GM21619 (cell line): ENCODE results near the gene HBA2.
"Not testable (repeated sequence)": the region's sequence is repeated elsewhere in the genome, so short reads cannot be mapped to it uniquely, and the experiment has no call there.

Source experiments
- ATAC-seq: cut with Tn5 transposase; IDR thresholded peaks from one replicate; pipeline ENCODE4 v1.9.1; 2021; ENCODE audit not compliant: unreplicated experiment

HBA2 gene

DNA sequence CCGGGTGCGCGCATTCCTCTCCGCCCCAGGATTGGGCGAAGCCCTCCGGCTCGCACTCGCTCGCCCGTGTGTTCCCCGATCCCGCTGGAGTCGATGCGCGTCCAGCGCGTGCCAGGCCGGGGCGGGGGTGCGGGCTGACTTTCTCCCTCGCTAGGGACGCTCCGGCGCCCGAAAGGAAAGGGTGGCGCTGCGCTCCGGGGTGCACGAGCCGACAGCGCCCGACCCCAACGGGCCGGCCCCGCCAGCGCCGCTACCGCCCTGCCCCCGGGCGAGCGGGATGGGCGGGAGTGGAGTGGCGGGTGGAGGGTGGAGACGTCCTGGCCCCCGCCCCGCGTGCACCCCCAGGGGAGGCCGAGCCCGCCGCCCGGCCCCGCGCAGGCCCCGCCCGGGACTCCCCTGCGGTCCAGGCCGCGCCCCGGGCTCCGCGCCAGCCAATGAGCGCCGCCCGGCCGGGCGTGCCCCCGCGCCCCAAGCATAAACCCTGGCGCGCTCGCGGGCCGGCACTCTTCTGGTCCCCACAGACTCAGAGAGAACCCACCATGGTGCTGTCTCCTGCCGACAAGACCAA lies at the start of gene HBA2:
Gene HBA2, plus strand, starts transcription at position 503 of the 568 bp plus-strand sequence. Its CDS starts 37 bp downstream, at position 540.
- not testable (repeated sequence) for ATAC-seq

GRCh38 chr16:123558-124350 lies 48.9 kb upstream of the HBA2 start:
- ATAC-seq, result not testable (repeated sequence)

DNA sequence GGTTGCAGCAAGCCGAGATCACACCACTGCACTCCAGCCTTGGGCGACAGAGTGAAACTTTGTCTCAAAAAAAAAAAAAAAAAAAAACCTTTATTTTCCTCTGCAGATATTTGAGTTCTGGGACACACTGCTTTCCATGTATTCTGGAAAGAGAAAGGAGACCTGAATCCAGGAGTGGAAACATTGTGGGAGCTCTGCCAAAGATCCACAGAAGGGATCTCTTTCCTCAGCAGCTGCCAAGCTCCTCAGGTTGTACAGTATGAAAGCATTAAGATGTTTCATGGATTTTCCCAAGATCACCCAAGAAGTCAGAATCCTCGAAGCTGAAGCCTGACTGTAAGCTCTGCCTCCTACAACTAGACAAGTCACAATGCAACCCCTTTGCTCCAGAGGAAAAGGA lies 47.7 kb upstream of the HBA2 start:
- no peak for ATAC-seq

DNA sequence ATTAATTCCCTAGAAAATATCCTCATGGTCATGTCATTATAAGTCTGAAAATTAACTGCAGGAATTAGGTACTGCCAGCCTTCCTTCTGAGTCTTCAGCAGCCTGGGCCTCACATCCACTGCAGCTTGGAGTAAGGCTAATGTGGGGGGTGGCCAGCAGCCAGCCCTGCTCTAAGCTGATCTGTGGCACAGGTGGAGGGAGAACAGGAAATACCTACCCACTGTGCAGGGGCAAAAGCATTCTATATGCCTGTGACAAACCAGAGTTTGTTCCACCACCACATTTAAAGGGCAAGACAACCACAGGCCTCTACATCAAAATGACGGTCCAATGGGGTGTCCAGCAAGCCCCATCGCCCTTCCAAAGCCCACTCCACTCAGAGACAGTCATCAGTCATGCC lies 43.6 kb upstream of the HBA2 start:
- no peak for ATAC-seq

DNA sequence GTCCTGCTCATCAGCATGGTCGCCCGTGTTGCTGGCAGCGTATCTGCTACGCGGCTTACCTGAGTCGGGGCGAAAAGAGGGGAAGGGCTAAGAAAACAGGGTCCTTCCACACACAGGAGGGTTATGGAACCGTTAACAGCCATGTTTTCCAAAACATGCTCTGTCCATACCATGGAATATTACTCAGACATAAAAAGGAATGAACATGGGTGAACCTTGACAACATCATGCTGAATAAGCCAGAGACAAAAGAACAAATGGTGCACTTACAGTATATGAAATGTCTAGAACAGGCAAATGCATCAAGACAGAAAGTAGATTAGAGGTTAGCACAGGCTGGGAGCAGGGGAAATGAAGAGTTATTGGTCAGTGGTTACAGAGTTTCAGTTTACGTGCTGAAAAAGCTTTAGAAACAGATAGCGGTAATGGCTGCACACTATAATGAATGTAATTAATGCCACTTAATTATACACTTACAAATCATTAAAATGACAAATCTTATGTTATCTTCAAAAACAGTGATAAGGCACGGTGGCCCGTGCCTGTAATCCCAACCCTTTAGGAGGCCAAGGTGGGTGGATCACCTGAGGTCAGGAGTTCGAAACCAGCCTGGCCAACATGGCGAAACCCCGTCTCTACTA lies 42.0 kb upstream of the HBA2 start:
- ATAC-seq, result no peak

GRCh38 chr16:132120-132519 lies 40.6 kb upstream of the HBA2 start:
- ATAC-seq, result no peak

DNA sequence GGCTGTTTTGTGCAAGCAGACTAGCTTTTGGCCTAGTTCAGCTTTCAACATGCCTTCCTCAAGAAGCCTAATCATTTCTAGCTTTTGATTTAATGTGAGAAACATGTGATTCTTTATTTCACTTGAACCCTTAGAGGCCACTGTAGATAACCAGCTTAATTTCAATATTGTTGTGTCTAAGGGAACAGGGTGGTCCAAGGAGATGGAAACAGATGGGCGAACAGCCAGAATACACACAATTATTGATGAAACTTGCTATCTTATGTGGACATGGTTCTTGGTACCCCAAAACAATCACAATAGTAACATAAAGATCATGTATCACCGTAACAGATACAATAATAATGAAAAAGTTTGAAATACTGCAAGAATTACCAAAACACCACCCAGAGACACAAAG lies 39.0 kb upstream of the HBA2 start:
- no peak for ATAC-seq

DNA sequence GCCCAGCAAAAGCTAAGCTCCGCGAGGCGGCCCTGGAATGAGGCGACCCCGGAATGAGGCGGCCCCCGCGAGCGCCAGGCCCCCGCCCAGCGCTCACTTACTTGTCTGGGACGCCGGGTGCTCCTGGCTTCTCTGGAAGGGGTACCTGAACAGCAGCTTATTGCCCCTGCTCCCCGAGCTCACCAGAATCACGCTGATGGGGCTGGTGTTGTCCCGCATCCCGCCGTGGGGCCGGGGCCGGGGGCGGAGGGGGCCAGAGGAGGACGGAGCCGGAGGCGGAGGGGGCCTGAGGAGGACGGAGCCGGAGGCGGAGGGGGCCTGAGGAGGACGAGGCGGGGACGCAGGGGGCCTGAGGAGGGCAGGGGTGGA lies 34.6 kb upstream of the HBA2 start:
- ATAC-seq, result no peak

DNA sequence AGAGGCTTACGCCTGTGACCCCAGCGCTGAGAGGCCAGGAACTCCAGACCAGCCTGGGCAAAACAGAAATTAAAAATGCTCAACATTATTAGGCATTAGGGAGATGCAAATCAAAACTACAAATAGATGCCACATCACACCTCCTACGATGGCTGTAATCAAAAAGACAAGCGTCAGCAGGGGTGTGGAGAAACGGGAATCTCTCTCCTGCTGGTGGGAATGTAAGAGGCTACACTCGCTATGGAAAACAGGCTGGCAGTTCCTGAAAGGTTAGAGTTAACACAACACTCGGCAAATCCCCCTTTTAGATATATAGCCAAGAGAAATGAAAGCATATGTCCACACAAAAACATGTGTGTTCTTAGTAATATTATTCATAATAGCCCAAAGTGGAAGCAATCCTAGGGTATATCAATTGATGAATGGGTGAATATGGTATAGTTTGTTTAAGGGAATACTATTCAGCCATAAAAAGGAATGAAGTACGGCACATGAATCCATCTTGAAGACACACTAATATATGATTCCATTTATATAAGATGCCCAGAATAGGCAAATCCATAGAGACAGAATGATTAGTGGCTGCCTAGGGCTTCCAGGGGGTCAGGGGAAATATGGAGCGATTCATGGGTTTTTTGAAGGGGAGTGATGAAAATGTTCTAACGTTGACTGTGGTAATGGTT lies 32.4 kb upstream of the HBA2 start:
- no peak for ATAC-seq

DNA sequence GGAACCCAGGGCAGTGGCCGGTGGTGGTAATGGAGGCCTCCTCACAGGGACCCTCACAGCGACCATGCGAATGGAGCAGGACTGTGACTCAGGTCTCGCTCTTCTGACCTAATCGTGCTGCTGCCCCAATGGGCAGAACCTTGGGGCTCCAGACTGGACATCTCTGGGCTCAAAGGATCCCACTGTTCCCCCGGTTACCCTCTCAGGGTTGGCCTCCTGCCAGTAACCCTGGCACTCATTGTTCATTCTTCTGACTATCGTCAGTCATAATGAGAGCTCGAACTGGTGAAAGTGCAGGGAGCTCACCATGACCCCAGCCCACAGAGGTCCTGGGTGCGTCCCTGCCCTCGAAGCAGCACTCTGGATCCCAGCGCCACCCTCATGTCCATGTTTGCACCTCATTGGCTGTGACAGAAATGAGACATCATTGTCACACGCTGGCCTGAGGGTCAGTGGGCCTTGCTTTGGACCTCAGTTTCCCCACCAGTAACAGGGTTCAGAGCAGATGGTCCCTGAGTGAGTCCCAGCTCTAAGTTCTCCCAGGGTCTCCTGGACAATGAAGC lies 30.2 kb upstream of the HBA2 start:
- ATAC-seq, result no peak

- ATAC-seq, result no peak
Observed at GRCh38 chr16:143047-143446, 29.6 kb upstream of the HBA2 start.

- no peak for ATAC-seq
Observed at GRCh38 chr16:143456-143855, 29.2 kb upstream of the HBA2 start.

DNA sequence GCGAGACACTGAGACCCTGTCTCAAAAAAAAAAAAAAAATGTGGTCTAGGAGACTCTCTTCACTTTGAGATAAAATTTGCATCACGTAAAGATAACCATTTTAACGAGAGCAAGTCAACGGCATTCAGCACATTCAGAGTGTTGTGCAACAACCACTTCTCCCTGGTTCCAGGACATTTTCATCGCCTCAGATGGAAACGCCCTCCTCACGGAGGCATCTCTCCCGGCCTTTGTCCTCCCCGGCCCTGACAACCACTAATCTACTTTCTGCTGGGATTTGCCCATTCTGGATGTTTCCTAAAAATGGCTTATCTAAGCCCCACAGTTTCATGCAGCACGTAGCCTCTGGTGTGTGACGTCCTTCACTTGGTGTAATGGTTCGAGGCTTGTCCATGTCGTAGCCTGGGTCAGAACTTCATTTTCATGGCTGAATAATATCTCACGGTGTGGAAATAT lies 27.9 kb upstream of the HBA2 start:
- no peak for ATAC-seq

DNA sequence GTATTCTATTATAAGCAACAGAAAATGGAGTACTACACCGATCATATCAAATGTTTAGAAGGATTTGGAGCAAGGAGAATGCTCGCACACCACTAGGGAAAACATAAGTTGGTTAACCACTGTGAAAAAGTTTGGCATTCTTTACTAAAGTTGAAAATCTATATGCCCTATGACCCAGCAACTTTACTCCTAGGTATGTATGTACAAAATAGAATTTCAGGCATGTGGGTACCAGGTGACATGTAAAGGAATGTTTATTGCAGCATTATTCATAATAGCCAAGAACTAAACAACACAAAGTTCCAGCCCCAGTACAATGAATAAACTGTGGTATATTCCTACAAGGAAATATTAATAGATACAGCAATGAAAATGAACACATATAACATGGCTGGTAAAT lies 26.0 kb upstream of the HBA2 start:
- ATAC-seq, result no peak

GRCh38 chr16:149024-149660 lies 23.5 kb upstream of the HBA2 start:
- ATAC-seq, result no peak

DNA sequence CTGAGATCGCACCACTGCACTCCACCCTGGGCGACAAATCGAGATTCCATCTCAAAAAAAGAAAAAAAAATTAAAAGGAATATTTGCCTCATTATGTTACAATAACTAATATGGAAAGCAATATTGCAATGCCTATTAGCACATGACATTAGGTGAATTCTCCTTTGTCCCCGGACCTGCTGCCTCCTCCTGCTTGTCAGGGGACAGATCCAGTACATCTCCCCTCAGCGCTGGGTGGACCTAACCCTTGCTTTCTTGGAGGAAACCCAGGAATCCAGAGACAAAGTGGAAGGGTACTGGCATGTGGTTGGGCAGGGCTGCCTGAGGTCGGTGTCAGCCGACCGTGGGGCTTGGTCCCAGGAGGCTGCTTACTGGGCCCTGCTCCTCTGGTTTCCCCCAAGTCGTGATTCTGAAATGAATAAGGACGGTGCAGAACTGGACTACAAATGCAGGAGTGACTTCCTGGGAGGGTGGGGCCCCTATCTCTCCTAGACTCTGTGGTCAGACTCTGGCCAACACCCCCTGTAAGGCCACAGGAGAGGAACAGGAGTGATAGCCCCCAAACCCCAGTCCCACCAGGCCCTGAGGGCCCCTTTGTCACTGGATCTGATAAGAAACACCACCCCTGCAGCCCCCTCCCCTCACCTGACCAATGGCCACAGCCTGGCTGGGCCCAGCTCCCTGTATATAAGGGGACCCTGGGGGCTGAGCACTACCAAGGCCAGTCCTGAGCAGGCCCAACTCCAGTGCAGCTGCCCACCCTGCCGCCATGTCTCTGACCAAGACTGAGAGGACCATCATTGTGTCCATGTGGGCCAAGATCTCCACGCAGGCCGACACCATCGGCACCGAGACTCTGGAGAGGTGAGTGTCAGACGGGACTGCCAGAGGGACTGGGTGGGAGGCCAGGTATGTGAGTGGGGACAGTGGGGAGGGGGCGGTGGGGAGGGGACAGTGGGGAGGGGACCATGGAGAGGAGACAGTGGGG lies 20.2 kb upstream of the HBA2 start, which contains the start of gene HBZ:
Gene HBZ, plus strand, starts transcription at position 504 of the 988 bp plus-strand sequence. Its CDS starts 266 bp downstream, at position 770.
- no peak for ATAC-seq

GRCh38 chr16:153129-153521 lies 19.6 kb upstream of the HBA2 start:
- not testable (repeated sequence) for ATAC-seq

DNA sequence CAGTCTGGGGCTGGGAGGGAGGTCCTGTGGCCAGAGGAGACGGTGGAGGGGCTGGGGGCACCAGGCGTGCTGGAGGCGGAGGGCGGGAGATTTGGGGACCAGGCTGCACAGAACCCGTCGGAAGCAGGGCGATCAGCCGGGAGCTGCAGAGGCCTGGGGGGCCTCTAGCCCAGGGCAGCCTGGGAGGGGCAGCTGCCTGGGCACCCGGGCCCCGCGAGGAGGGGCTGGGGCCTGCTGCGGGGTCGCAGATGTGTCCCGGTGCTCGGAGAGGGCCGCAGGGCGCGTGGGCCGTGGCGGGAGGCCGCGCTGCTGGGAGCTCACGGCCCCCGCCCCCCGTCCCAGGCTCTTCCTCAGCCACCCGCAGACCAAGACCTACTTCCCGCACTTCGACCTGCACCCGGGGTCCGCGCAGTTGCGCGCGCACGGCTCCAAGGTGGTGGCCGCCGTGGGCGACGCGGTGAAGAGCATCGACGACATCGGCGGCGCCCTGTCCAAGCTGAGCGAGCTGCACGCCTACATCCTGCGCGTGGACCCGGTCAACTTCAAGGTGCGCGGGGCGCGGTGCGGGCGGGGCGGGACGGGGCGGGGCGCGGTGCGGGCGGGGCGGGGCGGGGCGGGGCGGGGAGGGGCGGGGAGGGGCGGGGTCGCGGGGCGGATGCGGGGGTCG lies 19.0 kb upstream of the HBA2 start:
- not testable (repeated sequence) for ATAC-seq
